GM20431 (cell line): ENCODE data around the gene LILRA1.
"Not testable (repeated sequence)": the region's sequence is repeated elsewhere in the genome, so short reads cannot be mapped to it uniquely, and the experiment has no call there.

Experiments
- in situ Hi-C: fragments of 300-500 bp; cut with MseI, MboI; formaldehyde crosslinking; loops from one replicate; pipeline ENCODE4 v1.15.0; 2020; ENCODE audit warnings: low sequenced_read_pairs; ENCODE audit not compliant: unreplicated experiment

LILRA1 gene

GRCh38 chr19:54620464-54620863 is 27.0 kb downstream of the LILRA1 start:
- in situ Hi-C loops: no loop called here

GRCh38 chr19:54622431-54622830 is 29.0 kb downstream of the LILRA1 start:
- in situ Hi-C loops: no loop called here

GRCh38 chr19:54624234-54624633 is 30.8 kb downstream of the LILRA1 start:
- in situ Hi-C loops: not testable (repeated sequence)

- in situ Hi-C loops: not testable (repeated sequence)
These were observed 31.7 kb downstream of the LILRA1 start for GRCh38 chr19:54624934-54625730.

- in situ Hi-C loops: no loop called here
These were observed 33.3 kb downstream of the LILRA1 start for GRCh38 chr19:54626757-54627156.

GRCh38 chr19:54627912-54628311 is 34.5 kb downstream of the LILRA1 start:
- in situ Hi-C loops: not testable (repeated sequence)

GRCh38 chr19:54630262-54630661 is 36.8 kb downstream of the LILRA1 start, which contains the start of gene LILRB1:
TSS of gene LILRB1 (plus strand) at chr19:54630484. CDS start at chr19:54631074, 590 bp downstream.
- in situ Hi-C loops: not testable (repeated sequence)

GRCh38 chr19:54630782-54631181 is 37.4 kb downstream of the LILRA1 start:
- in situ Hi-C loops: no loop called here

- in situ Hi-C loops: not testable (repeated sequence)
These were observed 38.3 kb downstream of the LILRA1 start for GRCh38 chr19:54631489-54632337.

GRCh38 chr19:54632517-54632916 is 39.1 kb downstream of the LILRA1 start:
- in situ Hi-C loops: not testable (repeated sequence)

GRCh38 chr19:54633401-54633800 is 40.0 kb downstream of the LILRA1 start:
- in situ Hi-C loops: no loop called here

- in situ Hi-C loops: not testable (repeated sequence)
These were observed 42.6 kb downstream of the LILRA1 start for GRCh38 chr19:54636081-54636480.

- in situ Hi-C loops: no loop called here
These were observed 45.3 kb downstream of the LILRA1 start for GRCh38 chr19:54638683-54639082.

GRCh38 chr19:54642953-54643352 is 49.5 kb downstream of the LILRA1 start:
- in situ Hi-C loops: not testable (repeated sequence)

- in situ Hi-C loops: not testable (repeated sequence)
These were observed 50.2 kb downstream of the LILRA1 start for GRCh38 chr19:54643583-54643982.

GRCh38 chr19:54644056-54644455 is 50.6 kb downstream of the LILRA1 start:
- in situ Hi-C loops: no loop called here

GRCh38 chr19:54646331-54646841 is 53.0 kb downstream of the LILRA1 start:
- in situ Hi-C loops: no loop called here

GRCh38 chr19:54648129-54648528 is 54.7 kb downstream of the LILRA1 start:
- in situ Hi-C loops: no loop called here

- in situ Hi-C loops: no loop called here
These were observed 56.8 kb downstream of the LILRA1 start for GRCh38 chr19:54650108-54650655.
